Activated CD4-positive, CD25-positive, alpha-beta regulatory T cell treated with anti-CD3 and anti-CD28 coated beads, Interleukin-2, amount 50 U/mL, for 16 hours (primary cell): Measurements from ENCODE around the gene UNC45B.
"Not testable (repeated sequence)": the region's sequence is repeated elsewhere in the genome, so short reads cannot be mapped to it uniquely, and the experiment has no call there.

Experiments
- DNase-seq: peaks from one replicate; pipeline ENCODE4 v3.0.0-alpha.2; 2020; ENCODE audit warnings: low read depth, low spot score

Gene UNC45B

DNA sequence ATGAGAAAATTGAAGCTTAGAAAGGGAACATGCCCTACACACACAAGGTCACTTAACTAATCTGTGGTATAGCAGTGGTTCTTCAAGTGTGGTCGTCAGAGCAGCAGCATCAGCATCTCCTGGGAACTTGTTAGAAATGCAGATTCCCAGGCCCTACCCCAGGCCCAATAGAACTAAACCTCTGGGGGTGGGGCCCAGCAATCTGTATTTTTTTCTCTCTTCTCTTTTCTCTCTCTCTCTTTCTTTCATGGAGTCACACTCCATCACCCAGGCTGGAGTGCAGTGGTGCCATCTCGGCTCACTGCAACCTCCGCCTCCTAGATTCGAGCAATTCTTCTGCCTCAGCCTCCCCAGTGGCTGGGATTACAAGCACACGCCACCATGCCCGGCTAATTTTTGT is 9.4 kb upstream of the UNC45B start:
- no peak for DNase-seq

DNA sequence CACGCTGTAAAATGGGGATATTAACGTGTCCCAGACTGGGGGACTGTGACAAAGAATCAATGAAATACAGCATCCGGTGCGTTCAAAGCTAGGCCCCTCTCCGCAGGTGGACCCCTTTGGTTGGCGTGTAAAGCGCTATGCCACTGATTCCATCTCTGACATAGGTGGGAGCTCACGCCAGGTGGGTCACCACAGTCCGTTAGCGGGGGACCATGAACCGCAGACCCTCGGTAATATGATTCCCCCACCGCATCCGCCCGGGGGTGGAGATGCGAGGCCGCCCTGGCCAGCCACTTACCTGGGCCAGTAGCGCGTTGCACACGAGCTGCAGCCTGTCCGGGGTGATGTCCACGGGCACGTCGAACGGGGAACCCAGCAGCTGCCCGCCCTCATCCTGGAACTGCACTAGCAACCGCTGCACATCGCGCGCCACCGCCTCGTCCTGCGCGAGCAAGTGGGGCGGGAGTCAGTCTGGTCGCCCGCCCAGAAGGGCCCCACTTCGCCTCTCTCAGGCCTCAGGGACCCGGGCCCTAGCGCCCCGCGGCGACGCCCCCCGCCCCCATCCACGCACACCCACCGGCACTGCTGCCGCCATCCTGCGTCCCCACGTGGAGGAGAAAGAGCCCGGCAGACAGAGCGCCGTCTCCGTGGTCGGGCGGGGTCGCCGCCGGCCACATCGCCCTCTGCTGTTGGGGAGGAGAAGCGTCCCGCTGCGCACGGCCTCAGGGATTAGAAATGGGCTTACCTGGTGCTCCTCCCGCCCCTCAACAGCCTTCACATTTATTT is 5.7 kb upstream of the UNC45B start, which contains the start of gene NLE1:
TSS of gene NLE1 (minus strand) at position 623 of the 786 bp plus-strand sequence. CDS start at position 595, 28 bp downstream.
- peak; percentile 76 for DNase-seq

DNA sequence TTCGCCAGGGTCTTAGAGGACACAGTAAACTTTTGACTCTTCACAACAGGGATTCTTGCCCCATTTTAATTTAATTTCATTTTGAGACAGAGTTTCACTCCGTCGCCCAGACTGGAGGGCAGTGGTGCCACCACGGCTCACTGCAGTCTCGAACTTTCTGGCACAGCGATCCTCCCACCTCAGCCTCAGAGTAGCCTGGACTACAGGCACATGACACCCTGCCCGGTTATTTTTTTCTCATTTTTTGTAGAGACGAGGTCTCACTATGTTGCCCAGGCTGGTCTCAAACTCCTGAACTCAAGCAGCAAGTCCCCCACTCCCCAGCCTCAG is 5.2 kb upstream of the UNC45B start:
- no peak for DNase-seq

DNA sequence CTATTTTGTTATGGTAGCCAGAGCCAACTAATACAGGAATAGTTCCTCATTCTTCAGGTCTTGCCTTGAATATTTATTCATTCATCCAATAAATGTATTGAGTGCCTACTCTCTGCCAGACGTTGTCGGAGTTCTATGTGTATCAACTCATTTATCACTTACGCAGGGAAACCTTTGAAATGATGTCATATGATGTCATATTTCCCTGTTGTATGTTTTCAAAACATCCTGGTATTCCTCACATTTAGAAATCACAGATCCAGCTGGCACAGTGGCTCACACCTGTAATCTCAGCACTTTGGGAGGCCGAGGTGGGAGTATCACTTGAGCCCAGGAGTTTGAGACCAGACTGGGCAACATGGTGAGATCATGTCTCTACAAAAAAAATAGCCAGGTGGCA is 2.8 kb upstream of the UNC45B start:
- DNase-seq, result no peak

DNA sequence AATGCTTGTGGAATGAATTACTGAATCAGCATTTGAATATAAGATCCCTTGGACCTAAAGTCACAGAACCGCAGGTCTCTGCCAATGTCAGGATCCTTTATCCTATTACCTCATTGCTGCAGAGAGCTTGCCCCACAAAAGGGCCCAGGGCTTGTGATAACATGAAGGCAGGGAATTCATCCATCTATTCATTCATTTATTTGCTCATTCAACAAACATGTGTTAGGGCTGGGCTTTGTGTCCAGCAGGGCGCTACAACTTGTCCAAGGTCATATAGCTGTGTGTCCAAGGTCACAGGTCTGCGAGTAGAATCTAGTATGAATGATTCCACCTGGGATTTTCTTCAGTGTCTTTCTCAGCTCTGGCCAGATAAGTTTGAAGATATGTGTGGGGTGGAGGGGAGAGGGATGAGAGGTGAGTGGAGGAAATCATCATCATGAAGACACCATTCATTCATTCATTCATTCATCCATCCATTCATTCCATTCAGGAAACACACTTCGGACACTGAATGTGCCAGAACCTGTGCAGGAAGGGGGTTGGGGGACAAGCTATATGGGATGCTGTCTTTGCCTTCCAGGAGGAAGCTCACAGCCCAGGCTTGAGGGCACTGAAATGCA is 1.3 kb upstream of the UNC45B start:
- DNase-seq, result no peak

DNA sequence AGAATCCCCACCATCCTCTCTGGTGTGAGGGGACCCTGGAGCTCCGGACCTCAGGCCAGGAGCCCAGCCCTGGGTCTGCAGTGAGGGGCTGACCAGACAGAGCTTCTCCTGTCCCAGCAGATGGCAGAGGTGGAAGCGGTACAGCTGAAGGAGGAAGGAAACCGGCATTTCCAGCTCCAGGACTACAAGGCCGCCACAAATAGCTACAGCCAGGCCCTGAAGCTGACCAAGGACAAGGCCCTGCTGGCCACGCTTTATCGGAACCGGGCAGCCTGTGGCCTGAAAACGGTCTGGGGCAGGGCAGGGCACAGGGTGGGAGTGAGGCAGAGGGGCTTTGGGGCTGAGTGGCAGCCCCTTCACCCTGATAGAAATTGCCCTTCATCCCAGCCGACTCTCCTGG is 527 bp downstream of the UNC45B start:
- DNase-seq, result no peak

DNA sequence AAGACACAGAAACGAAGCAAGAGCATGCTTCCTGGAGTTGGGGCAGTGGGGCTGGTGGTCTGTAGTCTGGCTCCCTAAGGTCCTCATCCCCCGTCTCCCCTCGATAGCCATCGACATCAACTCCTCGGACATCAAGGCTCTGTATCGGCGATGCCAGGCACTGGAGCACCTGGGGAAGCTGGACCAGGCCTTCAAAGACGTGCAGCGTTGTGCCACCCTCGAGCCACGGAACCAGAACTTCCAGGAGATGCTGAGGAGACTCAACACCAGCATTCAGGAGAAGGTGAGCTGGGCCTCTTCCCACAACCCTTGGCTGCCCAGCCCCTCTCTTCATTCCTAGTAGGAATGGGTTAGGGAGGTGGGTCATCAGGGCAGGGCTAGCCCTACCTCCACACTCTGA is 2.3 kb downstream of the UNC45B start:
- no peak for DNase-seq

DNA sequence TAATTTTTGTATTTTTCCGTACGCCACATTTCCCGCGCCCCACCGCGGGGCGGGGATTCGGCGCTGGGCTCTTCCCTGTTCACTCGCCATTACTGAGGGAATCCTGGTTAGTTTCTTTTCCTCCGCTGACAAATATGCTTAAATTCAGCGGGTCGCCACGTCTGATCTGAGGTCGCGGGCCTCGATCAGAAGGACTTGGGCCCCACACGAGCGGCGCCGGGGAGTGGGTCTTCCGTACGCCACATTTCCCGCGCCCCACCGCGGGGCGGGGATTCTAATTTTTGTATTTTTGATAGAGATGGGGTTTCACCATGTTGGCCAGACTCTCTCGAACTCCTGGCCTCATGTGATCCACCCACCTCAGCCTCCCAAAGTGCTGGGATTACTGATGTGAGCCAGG is 3.5 kb downstream of the UNC45B start:
- not testable (repeated sequence) for DNase-seq

DNA sequence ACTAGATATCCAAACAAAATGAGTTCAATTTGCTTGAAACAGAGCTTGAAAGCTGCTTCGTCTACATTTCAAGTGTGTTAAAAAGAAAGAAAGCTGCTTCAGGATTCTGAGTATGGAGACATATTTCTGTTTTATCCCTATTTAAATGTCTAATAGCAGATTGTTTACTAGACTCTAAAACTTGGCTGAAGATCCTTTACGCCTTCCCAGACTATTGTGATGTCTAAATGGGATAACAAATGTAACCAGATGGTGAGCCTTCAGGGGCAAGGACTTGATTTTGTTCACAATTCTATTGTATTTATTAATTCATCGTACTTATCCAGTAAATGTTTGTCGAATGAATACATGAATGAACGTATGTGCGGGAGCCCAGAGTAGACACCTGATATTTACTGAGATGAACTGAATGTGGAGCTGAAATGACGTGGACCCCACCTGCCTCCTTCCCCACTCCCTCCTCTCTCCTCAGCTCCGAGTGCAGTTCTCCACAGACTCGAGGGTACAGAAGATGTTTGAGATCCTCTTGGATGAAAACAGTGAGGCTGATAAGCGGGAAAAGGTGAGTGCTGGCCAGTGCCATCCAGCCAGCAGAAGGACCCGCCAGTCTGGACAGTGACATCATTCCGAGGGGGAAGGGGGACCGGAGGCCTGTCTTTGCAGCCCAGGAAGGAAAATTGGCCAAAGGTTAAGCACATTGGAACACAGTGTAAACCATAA is 5.0 kb downstream of the UNC45B start:
- DNase-seq, result no peak

DNA sequence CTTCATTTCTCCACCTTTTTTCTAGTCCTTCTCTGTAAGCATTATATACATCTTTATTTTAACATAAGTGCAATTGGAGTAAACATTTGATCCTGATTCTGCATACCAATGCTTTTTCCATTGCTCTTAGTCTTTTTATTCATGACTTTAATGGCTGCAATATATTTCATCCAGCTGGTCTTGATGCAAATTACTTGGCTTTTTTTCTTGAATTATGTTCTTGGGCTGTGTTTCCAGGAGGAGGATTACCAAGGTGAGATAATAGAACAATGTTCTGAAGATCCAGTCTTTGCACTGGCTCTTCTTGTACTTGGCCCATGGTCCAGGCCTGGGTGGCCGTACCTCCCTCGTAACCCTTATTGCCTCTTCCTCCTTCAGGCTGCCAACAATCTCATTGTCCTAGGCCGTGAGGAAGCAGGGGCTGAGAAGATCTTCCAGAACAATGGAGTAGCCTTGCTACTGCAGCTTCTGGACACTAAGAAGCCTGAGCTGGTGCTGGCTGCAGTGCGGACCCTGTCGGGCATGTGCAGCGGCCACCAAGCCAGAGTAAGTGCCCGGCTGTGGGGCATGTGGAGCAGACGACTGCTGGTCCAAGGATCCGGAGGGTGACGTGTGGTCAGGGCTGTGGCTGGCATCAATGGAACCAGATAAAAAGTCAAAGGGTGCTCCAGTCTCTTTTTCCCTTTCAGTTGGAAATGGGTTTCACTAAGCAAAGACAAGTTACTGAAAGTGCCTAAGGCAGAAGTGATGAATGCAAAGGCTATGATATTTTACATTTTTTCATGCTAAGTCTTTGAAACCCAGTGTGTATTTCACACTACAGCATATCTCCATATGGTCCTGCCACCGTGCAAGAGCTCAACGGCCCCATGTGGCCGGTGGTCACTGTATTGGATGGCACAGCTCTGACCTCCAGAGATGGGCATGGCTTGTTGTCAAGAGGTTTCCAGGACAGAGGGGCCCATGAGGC is 6.9 kb downstream of the UNC45B start:
- DNase-seq, result no peak

DNA sequence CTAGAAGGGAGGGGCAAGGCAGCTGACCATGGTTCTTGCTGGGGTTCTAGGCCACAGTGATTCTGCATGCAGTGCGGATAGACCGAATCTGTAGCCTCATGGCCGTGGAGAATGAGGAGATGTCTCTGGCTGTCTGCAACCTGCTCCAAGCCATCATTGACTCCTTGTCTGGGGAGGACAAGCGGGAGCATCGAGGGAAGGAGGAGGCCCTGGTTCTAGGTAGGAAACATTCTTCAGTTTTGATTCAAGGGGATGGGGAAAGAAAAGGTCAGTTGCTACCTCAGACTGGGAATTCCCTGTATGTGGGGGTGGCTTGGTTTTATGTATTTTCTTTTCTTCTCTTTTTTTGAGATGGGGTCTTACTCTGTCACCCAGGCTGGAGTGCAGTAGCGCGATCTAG is 7.6 kb downstream of the UNC45B start:
- no peak for DNase-seq

DNA sequence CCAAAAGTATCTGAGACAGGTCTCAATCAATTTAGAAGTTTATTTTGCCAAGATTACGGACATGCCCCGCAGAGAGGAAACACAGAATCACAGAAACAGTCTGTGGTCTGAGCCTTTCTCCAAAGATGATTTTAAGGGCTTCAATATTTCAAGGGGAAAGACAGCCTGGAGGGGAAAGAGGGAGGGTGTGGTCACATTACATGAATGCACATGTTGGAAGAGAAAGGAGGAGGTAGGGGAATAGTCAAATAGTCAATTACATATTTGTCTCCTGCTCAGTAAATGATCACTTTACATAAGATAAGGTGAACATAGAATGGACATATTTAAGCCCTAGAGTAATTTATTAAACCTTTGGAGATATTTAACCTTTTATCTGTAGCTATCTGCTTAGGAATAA is 12.3 kb downstream of the UNC45B start:
- DNase-seq, result no peak

DNA sequence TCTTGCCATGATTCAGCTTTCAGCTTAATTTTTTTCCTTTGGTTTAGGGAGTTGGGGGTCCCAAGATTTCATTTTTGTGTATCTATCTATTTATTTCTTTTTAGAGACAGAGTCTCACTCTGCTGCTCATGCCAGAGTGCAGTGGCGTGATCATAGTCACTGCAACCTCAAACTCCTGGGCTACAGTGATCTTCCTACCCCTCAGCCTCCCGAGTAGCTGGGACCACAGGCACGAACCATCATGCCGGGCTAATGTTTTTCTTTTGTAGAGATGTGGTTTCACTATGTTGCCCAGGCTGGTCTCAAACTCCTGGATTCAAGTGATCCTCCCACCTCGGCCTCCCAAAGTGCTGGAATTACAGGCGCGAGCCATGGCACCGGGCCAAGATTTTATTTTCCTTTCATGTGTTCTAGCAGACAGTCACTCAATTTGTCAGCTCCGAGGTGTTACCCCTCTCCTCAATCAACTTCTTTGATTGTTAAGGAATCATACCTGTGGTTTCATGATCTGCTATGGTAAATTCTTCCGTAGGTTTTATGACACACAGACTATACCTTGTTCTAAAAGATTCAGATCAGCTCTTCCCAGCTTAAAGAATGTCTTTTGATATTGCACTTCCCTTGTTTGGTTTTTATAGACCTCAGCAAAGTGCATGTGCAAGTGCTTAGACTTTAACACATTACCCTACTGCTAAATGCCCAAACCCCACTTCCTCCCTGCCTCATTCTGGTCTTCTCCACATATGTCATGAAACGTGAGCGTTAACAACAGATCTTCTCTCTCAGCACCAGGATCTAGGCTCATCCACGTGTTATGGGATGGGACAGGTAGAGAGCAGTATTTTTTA is 13.0 kb downstream of the UNC45B start:
- no peak for DNase-seq

DNA sequence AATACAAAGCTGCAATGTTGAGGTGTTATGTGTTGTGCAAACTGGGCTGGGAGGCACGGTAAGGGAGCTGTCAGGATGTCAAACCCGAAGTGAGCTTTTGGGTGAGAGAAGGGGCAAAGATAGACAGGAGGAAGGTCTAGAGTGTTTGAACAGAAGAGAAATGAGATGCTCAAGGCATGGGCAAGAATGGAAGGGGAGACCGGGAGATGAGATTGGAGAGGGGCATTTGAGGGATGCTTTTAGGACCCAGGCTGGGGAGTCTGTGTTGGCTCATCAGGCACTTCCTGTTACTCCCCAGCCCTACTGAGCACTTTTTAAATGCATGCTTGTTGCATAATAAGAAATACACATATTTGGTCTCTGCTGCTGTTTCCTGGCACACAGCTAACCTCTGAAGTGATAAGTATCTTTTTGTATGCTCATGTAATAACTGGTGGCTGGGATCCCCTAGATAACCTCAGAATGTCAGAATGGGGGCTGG is 13.7 kb downstream of the UNC45B start:
- no peak for DNase-seq

DNA sequence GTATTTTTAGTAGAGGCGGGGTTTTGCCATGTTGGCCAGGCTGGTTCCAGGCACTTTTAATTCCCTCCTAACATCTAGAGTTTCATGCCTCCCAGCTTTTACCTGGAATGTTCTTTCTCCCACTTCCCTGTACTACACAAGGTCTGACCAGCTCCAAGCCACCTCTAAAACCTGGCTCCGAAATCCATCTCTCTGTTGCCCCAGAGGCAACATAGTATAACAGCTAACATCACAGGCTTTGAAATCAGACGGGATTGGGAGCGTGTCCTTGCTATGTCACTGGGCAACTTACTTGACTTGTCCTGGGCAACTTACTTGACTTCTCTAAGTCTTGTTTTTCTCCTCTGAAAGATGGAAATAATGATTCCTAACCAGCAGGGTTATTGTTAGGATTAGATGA is 15.1 kb downstream of the UNC45B start:
- DNase-seq, result no peak

DNA sequence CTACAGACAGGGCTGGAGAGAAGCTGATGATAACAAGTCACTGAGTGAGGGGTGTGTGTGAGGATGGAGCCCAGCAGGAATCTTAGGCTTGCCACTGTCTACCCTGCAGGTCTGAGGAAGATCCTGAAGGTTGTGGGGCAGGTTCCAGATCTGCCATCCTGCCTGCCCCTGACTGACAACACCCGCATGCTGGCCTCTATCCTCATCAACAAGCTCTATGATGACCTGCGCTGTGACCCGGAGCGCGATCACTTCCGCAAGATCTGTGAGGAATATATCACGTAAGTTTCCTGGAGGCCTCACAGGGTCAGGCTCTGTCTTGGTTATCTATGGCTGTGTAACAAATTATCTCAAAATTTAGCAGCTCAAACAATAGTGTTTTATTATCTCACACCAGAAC is 16.3 kb downstream of the UNC45B start:
- no peak for DNase-seq

DNA sequence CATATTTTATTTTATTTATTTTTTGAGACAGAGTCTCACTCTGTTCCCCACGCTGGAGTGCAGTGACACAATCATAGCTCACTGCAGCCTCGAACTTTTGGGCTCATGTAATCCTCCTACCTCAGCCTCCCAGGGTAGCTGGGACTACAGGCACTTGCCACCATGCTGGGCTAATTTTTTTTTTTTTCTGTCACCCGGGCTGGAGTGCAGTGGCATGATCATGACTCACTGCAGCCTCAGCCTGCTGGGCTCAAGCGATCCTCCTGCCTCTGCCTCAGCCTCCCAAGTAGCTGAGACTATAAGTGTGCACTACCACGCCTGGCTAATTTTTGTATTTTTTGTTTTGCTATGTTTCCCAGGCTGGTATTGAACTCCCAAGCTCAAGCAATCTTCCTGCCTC is 17.1 kb downstream of the UNC45B start:
- no peak for DNase-seq

DNA sequence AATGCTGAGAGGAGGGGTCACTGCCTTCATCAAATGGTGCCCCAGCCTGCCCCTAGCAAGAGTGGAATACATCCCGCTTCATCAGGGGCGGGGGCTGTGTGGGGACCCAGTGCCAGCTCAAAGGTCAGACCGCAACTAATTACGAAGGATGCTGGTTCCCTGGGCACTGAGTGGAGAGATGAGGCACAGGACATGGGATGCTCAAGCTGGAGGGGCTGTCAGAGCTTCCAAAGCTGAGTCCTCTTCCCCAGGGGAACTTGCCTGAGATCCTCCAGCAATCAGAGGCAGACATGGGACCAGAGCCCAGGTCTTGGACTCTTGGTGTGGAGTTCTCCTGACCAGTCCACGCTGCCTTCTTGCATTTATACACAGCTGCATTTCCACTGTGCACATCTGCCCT is 18.9 kb downstream of the UNC45B start:
- DNase-seq, result no peak

DNA sequence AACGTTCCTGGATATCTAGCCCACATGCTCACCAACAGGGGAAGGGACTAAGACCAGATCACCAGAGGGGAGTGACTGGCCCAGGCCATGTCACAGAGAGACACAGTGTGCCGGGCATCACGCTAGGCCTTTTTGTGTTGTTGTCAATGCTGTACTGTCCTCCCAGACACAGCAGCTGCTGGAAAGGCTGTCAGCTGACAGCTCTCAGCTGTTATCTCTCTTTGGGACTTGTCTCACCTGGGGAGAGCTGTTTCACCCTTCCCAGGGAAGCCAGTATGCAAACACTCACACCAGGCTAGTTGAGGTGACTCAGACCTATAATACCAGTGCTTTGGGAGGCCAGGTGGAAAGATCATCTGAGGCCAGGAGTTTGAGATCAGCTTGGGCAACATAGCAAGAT is 19.4 kb downstream of the UNC45B start:
- no peak for DNase-seq

DNA sequence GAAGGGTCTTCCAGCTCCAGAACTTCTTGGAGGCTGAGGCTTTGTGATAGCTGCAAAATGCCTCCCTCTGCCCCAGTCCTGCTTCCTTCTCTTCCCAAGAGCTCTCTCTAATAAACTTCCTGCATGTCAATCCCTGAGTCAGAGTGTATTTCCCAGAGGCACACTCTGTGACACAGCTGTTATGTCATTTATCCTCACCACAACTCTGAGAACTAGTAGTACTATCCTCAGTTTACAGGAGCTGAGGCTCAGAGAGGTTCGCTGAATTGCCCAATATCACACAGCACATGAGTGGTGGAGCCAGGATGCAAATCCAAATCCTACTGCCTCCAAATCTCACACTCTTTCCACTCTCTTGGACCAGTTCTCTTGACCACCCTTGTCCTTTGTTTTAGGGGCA is 20.0 kb downstream of the UNC45B start:
- no peak for DNase-seq
